Islet of Langerhans (tissue), 1 donor: ENCODE results near the gene REPS1.
A peak's percentile ranks its signal among the peaks of the same experiment; 100 is the strongest.
"Not testable (repeated sequence)": the region's sequence is repeated elsewhere in the genome, so short reads cannot be mapped to it uniquely, and the experiment has no call there.

Source experiments
- FAIRE-seq: peaks from one replicate; lab custom pipeline; 2011; peaks lifted over from hg19 to GRCh38; lab: Jason Lieb, UNC

The REPS1 gene

DNA sequence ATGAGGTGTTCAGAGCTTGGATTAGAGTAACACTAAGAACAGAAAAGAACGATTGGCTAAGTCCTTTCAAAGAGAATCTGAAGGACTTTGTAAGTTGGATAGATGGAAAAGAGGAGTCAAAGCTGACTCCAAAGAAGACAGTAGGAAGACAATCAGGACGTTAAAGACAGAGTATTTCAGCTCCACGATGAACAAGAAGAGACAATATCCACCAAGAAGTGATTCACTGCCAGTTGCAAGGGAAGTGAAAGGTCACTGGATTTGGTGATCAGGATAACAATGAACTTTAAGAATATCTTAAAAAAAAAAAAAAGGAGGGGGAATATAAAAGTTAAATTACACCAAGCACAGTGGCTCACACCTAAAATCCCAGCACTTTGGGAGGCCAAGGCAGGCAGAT lies 17.9 kb downstream of the REPS1 start:
- no peak for FAIRE-seq

- FAIRE-seq = no peak
Measured at GRCh38 chr6:138966870-138967269, 21.2 kb downstream of the REPS1 start.

DNA sequence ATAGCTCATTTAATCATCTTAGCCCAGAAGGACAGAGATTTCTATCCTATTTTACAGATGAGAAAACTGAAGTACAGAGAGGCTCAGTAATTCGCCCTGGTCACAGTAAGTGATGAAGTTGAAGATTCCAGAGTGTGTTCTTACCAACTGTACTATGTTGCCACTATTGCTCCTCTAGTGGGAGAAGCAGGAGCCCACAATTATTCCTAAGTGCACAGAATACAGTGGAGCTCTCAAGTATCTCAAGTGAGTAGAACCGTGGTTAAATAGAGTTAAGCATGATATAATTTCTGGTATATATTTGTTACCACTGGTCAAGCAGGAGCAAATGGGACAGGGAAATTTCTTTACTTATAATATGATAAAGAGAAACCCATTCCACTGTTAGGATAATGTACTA lies 22.1 kb downstream of the REPS1 start:
- no peak for FAIRE-seq

GRCh38 chr6:138965291-138965874 lies 22.7 kb downstream of the REPS1 start:
- no peak for FAIRE-seq

- no peak for FAIRE-seq
Measured at GRCh38 chr6:138964012-138964411, 24.0 kb downstream of the REPS1 start.

DNA sequence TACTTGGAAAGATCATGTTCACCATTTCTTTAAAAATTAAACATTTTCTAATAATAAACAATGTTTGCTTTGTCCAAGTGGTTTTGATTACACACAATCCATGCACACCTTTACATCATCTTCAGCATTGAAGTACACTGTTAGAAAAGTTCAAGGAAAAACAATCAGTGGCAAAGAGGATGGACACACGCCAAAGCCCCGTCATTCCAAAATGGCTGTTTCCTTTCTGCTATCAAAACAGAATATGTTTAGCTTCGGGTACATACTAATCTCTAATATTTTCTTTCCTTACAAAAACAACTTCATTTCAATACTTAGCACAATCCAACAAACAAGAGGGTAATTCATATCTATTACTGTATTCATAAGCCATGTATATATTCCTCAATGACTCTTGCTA lies 24.5 kb downstream of the REPS1 start:
- FAIRE-seq = no peak

DNA sequence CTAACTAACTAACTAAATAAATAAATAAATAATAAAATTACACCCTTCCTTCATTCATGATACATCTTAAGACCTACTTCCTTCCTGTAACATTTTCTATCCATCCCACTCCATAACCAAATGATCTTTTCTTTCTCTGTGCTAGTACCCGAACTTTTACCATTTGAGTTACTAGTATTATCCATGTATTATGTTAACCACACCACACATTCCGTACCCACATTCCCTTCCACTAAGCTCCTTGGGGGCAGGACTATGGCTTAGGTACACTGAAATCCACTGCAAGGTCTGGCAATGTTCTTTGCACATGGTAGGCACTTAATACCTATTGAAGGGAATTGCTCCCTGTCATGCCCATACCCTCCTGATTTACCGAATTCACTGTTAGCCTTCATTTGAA lies 24.9 kb downstream of the REPS1 start:
- FAIRE-seq = no peak

- no peak for FAIRE-seq
Measured at GRCh38 chr6:138959521-138959920, 28.5 kb downstream of the REPS1 start.

DNA sequence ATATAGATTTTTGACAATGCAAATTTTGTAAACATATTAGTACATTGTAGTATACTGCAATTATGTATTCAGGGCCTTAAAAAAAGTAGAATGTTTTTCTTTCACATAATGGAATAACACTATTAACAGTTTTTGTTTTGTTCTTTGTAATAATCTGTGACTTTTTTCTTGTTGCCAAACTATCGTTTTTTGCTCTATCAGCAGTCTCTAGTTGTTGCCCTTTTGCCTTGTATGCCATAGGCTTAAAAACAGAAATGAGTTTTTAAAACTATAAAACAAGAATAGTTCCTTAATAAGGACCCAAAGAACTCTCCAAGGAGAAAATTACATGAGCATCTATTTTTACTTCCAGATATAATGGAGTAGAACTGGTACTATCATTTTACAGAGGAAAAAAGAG lies 29.5 kb downstream of the REPS1 start:
- FAIRE-seq = no peak

- FAIRE-seq = peak; percentile 41
Measured at GRCh38 chr6:138957903-138958302, 30.1 kb downstream of the REPS1 start.

GRCh38 chr6:138957484-138957883 lies 30.6 kb downstream of the REPS1 start:
- peak; percentile 17 for FAIRE-seq

DNA sequence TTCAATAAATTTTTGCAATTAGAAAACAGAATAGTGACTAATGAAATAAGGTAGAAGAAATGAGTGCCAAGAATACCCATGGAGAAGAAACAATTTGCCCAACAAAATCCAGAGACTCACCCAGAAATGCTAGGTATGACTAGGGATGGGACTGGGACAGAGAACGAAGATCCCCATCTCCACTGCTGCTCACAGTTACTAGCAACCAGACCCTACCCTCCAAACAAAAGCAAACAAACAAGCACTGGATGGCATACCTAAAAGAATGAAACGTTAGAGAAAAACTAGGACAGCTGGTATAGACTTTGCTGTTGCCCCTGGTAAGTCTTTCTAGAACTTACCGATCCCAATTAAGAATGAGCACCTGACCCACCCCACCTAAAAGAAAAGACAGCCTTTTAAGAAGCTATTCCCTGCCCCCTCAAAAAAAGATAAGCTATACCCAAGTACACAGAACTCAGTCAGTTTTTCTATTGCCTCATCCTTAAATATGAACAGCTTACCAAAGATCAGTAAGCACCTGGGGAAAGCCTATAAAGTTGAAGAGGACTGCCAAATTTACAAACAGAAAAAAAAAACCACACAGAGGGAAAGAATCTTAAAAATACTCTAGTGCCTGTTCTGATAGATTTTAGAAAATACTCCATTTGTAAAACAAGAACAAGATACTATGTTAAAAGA lies 31.7 kb downstream of the REPS1 start:
- FAIRE-seq = no peak

DNA sequence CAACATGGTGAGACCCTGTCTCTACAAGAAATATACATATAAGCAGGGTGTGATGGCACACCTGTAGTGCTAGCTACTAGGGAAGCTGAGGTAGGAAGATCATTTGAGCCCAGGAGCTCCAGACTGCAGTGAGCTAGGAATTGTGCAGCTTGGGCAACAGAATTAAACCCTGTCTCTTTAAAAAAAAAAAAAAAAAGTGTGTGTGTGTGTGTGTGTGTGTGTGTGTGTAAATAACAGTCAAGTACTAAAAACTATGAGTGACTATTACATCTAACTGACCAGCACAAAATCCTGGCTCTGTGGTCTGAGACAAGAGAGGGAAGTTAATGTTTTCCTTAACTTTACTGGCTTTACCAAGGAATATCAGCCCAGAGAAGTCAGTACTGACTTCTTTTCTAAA lies 32.8 kb downstream of the REPS1 start:
- FAIRE-seq = no peak

DNA sequence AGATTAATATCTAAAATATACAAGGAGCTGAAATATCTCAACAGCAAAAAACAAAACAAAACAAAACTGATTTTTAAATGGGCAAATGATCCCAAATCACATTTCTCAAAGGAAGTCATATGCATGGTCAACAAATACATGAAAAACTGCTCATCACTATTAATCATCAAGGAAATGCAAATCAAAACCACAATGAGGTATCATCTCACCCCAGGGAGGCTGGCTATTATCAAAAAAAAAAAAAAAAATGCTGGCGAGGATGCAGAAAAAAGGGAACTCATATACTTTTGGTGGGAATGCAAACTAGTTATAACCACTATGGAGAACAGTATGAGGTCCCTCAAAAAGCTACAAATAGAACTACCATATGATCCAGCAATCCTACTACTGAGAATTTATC lies 34.6 kb downstream of the REPS1 start:
- no peak for FAIRE-seq

DNA sequence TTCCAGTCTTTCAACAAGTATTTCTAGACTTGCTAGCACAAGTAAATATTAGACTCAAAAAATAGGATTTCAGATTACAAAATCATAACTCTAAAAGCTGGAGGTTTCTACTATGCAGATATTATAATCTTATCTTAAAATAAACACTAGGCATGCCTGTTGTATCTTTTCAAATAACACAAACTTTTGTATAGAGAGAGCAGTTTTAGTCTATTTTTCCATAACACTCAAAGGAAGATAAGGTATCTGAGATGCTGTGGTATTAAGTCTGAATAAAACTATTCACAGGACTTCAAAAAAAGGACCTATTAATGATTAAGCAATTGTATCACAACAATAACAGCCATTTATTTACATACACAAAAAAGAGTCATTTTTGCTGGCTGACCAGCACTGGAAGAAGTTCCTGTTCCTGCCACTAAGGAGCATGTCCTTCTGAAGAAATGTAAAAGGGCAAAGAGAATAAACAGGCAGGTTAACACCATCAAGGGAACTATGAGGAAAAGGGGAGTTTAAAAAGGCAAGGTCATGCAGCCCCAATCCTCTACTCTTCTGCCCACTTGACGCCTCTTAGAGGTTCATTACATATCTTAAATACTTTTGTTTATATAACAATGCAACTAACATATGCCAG lies 39.4 kb downstream of the REPS1 start:
- FAIRE-seq = no peak

DNA sequence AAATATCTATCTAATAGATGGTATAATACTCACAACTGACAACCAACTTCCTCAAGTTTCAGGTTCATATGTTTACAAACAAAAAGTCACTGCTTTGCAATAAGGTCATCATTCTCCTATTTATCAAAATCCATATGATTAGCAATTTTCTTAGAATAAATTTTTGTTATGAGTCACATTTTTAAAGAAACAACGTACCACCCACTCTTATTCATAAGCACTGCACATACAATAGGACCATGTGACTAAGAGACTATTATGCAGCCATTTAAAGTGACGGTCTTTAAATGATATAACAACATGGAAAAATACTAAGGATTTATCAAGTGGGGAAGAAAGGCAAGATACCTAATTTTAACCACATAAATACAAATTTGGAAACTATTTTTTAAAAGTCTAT lies 40.0 kb downstream of the REPS1 start:
- FAIRE-seq = no peak

DNA sequence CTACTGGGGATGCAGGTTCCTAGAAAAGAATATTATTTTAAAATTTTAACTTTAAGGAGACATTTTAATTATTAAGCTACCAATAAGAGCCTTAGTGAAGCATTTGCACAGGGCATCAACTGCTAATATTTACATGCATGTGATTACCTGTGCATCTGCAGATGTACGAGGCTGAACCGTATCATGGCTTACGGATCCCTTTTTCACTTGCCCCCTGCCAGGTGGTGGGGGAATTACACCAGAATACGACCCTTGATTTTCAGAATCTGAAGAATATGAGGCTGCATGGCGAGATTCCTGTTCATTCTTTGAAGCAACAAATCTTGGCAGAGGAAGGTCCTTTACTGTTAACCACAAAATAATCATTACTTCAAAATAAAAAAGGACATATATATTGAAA lies 42.7 kb downstream of the REPS1 start:
- no peak for FAIRE-seq

DNA sequence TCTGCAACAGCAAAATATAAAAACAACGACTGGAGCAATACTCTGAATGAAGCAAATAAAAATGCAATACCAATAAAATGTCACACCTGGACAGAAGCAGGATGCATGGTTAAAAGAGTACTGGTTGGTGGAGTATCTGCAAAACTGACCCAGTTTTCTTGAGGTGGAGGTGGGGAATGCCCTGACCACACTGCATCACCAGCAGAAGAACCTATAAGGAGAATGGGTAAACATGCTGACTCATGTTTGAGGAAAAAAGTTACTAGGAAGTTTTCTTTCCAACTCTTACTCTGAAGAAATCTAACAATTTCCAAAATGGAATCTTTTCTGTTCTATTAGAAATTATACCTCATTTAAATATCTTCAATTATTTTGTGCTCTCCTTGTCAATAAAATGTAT lies 43.6 kb downstream of the REPS1 start:
- no peak for FAIRE-seq

DNA sequence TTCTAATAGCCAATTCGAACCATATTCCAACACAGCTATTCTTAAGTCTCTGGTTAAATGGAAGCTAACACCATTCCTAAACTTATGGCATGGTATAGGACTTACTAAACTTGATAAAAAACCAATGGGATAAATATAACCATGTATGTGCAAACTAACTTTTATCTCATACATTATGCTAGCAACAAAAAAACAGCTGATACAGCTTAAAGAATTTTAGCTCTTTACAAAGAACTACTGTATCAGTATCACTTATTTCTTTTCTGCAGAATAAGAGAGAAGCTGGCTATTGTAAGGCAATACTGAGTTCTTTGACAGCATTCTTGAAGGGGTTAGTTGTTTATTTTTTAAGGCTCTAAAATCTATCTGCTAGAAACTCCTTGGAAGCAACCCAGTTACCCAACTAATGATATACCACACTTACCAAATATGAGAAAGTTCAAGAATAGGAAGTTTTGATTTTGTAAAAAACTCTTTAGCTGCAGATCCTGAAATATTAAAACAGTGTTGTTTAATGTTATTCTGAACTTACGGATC lies 44.9 kb downstream of the REPS1 start:
- no peak for FAIRE-seq

DNA sequence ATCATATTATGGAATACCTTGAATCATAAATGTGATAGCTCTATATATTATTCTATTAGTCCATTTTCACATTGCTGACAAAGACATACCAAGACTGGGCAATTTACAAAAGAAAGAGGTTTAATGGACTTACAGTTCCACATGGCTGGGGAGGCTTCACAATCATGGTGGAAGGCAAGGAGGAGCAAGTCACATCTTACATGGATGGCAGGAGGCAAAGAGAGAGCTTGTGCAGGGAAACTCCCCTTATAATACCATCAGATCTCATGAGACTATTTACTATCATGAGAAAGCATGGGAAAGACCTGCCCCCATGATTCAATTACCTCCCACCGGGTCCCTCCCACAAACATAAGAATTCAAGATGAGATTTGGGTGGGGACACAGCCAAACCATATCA lies 51.2 kb downstream of the REPS1 start:
- FAIRE-seq = not testable (repeated sequence)

DNA sequence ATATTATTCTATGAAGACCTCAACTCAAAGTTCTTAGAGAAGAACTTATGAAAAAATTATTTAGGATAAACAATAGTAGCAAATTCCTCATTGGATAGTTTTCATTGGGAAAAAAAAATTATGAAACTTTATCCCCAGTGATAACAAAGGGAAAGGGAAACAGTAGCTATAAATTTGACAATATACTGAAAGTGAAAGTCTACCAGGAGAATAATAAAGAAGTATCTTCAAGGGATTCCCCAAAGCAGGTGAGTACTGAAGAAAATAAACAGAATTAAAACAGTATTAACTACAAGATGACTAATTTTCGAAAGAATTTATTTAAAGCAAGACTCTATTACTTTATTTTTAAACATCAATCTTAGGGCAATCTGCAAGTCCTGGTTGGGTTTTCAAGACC lies 56.4 kb downstream of the REPS1 start:
- peak; percentile 38 for FAIRE-seq

GRCh38 chr6:138926579-138926978 lies 61.5 kb downstream of the REPS1 start:
- no peak for FAIRE-seq

- no peak for FAIRE-seq
Measured at GRCh38 chr6:138925806-138926205, 62.2 kb downstream of the REPS1 start.

- FAIRE-seq = peak; percentile 13
Measured at GRCh38 chr6:138923561-138923960, 64.5 kb downstream of the REPS1 start.
